ENCODE results near the gene SLC25A13.

DNA sequence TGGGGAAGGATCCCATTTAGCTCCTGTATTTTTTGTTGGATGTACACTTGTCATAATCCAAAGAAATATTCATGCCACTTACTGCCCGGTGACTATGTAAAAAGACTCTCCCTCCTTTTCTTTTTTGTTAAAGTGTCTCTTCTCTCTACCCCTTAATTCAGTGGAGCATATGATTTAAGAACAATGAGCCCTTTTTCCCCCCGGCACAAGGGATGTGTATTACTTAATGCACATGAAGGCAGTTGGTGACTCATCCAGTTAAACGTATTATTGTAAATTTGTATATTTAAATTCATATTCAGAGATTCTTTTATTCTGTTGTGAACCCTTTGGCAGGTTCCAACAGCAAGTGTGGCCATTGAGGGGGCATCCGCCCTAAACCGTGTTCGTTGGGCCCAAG lies 241.9 kb downstream of the SLC25A13 start:
- TF ChIP-seq, protein P1, sequence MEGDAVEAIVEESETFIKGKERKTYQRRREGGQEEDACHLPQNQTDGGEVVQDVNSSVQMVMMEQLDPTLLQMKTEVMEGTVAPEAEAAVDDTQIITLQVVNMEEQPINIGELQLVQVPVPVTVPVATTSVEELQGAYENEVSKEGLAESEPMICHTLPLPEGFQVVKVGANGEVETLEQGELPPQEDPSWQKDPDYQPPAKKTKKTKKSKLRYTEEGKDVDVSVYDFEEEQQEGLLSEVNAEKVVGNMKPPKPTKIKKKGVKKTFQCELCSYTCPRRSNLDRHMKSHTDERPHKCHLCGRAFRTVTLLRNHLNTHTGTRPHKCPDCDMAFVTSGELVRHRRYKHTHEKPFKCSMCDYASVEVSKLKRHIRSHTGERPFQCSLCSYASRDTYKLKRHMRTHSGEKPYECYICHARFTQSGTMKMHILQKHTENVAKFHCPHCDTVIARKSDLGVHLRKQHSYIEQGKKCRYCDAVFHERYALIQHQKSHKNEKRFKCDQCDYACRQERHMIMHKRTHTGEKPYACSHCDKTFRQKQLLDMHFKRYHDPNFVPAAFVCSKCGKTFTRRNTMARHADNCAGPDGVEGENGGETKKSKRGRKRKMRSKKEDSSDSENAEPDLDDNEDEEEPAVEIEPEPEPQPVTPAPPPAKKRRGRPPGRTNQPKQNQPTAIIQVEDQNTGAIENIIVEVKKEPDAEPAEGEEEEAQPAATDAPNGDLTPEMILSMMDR (conservative IDR thresholded peaks at IDR 0.05 in 1 of 2, IDR thresholded peaks at IDR 0.05 in 1 of 2; ENCODE audit: low read depth in 1 of 2, low read length in 2 of 2) = no peak
- TF ChIP-seq EZH2 (IDR thresholded peaks at IDR 0.05; ENCODE audit: low read length, missing control alignments) = no peak
